IPS DF 4.7 (cell line): Measurements from ENCODE around the gene SPATS2L.

Experiments used
- DNase-seq: peaks from one replicate; pipeline ENCODE4 v3.0.0-alpha.2; 2013; ENCODE audit warnings: low spot score; ENCODE audit errors: extremely low read depth

Gene SPATS2L

DNA sequence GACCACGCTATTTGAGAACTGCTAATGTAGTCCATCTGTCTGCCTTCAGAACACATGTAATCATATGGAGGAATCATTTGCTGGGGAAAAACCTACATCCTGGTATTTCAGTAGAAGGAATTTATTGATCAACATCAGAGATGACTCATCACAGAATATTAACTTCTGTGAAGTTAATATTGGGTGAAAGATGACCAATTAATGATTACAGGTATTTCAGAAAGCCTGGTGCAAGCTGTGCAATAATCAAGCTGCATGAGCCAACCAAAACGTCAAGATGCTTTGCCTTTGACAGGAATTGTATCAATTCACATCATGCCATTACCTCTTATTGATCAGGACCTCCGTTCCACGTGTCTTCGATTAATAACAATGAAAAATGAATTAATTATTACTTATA is 9.4 kb upstream of the SPATS2L start:
- no peak for DNase-seq

DNA sequence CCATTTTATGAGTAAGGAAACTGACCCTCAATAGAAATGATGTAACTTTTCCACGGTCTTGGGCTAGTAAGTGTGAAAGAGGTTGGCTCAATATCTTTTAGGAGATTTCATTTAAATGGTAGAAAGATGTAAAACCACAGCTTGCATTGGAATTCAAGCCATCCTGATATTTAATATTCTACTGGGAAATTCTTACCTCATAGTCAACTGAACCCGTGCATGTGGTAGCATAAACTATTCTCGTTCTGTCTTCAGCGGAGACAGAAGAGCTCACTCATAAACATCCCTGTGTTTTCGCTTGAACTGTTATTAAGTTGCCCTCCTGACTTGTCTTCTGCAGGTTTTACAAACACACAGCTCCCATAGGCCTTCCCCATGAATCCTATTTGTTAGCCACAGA is 8.5 kb upstream of the SPATS2L start:
- no peak for DNase-seq

- DNase-seq = no peak
These were observed 7.7 kb upstream of the SPATS2L start for GRCh38 chr2:200298816-200299215.

GRCh38 chr2:200300065-200300464 is 6.4 kb upstream of the SPATS2L start:
- no peak for DNase-seq

GRCh38 chr2:200300638-200301314 is 5.7 kb upstream of the SPATS2L start:
- no peak for DNase-seq

- DNase-seq = no peak
These were observed 4.3 kb upstream of the SPATS2L start for GRCh38 chr2:200301953-200302858.

DNA sequence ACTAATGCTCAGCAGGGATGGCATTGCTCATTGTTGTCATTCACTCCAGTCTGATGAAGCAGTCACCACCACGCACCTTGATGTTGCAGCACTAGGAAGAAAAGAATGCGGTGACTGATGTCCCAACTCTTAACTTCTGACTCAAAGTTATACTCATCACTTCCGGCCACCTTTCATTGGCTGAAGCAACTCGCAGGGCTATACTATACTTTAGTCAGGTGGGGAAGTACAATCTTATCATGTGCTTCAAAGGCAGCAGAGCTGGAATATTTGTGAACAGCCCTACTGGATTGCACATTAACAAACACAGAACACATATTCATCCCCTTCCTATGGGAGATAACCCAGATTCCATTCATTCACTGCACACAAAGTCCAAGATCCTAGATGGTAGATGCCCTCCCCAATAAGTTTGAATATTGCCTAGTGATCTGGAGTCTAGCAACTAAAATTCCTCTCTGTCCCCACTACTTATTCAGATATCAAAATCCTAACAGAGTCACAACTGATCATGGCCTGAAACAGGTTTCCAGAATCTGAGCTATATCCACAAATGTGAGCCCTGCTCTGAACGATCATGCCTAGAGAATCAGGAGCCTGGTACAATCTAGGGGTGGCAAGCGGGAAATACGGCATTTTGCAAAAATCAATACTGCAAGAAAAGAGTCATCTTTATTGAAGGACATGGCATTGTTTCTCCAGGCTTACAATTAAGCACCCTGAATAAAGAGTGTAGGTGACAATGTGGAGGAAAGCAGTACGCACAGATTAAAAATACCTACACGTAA is 3.4 kb upstream of the SPATS2L start:
- DNase-seq = no peak

- DNase-seq = no peak
These were observed 697 bp upstream of the SPATS2L start for GRCh38 chr2:200305797-200306195.

DNA sequence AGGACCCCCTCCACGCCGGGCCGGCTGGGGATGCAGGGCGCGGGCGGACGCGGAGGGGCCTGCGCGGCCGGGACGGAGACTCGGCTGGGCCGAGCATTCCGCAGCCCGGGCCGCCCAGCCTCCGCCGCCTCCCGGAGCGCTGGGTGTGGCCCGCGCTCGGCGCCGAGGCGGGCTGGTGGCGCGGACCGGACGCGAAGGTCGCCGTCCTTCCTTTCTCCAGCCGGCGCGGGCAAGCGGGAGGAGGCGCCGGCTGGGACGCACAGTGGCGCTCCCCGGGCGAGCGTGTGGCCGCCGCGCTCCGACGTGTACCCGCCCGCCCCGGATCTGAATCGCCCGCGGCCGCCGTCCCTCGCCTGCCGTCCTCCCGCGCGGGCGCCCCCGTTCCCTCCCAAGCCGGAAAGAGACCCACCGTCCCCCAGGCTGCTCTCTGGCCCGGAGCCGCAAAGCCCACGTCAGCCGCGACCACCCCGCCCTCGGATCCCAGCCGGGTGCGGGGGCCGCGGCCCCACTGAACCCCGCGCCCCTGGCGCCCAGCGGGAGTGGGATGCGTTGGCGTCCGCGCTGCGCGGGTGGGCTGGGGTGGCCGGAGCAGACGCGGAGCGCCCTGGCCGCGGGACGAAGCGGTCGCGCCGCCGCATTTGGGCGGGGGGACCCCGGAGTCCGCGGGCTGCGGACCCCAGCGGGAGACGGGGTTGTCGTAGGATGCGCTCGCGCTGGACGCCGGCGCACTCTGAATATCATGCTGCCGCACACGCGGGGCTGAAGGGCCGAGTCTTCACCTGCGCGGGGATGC is 634 bp downstream of the SPATS2L start:
- DNase-seq = no peak

GRCh38 chr2:200307724-200308545 is 1.4 kb downstream of the SPATS2L start:
- no peak for DNase-seq

- no peak for DNase-seq
These were observed 2.2 kb downstream of the SPATS2L start for GRCh38 chr2:200308546-200309295.

GRCh38 chr2:200309296-200310049 is 3.0 kb downstream of the SPATS2L start:
- DNase-seq = no peak

DNA sequence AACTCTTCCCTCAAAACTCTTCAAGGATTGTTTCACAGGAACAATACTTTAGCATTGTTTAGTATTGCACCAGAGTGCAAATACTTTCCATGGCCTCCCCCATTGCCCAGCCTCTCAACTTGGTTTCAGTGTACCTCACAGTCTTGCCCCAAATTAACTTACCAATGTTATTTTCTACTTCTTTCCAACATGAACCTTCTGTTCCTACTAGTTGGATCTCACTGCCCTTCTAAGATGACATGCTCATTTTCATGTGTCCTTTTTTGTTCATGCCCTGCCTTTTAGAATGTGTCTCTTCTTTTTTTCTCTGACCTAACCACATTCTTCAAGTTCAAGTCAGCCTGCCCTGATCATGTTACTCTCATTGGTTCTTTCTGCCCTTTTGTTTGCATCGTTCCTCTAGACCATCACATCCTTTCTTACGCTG is 4.1 kb downstream of the SPATS2L start:
- DNase-seq = no peak

DNA sequence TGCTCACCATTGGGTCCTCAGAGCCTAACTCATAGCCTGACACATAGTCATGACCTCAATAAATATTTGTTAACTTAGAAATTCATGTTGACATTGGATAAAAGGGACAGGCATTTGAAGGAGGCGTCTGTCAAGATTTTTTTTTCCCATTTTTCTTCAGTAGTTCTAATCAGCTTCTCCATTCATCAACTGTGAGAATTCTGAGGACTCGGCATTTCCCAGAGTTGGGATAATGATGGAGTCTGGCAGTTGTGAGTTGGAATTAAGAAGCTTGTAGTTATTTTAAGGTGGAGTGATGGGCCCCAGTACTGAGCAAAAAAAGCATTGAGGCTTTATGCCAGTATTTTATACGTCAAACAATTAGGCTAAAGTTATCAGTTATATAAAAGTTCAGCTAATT is 4.6 kb downstream of the SPATS2L start:
- DNase-seq = no peak

GRCh38 chr2:200314976-200315567 is 8.6 kb downstream of the SPATS2L start:
- no peak for DNase-seq

DNA sequence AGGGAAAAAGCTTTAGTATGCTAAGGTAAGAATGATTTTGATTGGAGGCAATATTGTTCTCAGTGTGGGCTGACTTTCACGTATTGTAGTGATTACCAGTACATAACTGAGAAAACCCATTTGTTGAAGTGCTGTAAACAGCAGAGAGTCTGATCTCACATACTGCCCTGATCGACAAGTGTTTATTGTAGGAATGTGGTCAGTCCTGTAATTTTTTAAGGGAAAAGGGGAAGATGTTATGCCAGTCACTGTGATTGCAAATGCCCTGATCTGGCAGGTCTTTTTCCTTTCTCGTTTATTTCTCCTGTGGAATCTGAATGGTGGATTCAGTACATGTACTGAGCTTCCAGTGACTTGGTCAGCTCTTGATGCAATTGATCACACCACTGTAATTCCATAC is 11.5 kb downstream of the SPATS2L start:
- no peak for DNase-seq

DNA sequence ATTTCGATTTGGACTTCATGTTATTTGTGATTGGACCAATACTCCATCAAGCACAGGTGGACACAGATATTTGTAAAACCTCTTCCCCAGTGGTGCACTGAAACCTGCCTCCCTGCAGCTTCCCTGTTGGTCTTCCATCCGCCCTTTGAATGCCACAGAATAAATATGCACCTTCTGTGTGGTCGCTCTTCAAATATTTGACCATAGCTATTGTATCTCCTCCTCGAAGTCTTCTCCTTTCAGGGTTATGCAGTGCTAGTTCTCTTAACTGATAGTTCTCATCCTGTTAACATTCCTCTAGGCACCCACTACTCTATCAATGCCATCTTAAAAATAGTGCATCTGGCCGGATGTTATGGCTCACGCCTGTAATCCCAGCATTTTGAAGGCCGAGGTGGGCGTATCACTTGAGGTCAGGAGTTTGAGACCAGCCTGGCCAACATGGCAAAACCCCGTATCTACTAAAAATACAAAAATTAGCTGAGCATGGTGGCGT is 12.5 kb downstream of the SPATS2L start:
- no peak for DNase-seq
